HL-60 (cell line): ENCODE results near the gene POLR2I.

ENCODE experiments used
- DNase-seq, 2 experiments: peaks; one replicate each; pipeline ENCODE4 v3.0.0-alpha.2; 2010 to 2020; ENCODE audit warnings: low read depth in 1 of 2, low spot score in 1 of 2
- H3K27ac ChIP-seq: fragments of 250-450 bp; sonication (Bioruptor Pico); replicated peaks from 2 replicates; pipeline ENCODE4 v1.5.1; 2020; ENCODE audit warnings: mild to moderate bottlenecking, moderate library complexity
- H3K27me3 ChIP-seq: fragments of 250-450 bp; sonication (Bioruptor Pico); 2 replicates; pipeline ENCODE4 v1.5.1; 2021; ENCODE audit warnings: mild to moderate bottlenecking, moderate library complexity; ENCODE audit not compliant: insufficient read depth, poor library complexity, severe bottlenecking
- H3K4me3 ChIP-seq: replicated peaks from 2 replicates; pipeline ENCODE4 v1.5.1; 2011; ENCODE audit warnings: mild to moderate bottlenecking, control low read depth, low read length; ENCODE audit not compliant: insufficient read depth
- CTCF ChIP-seq: IDR thresholded peaks from one replicate; pipeline ENCODE4 v1.5.1; 2011; ENCODE audit warnings: low read length, control low read depth, inconsistent platforms; ENCODE audit not compliant: insufficient read depth
- GABPA ChIP-seq: IDR thresholded peaks from 2 replicates; pipeline ENCODE4 v1.6.1; 2012; ENCODE audit warnings: low read depth
- POLR2AphosphoS5 ChIP-seq: IDR thresholded peaks from 2 replicates; pipeline ENCODE4 v1.6.1; 2012; ENCODE audit warnings: low read depth
- REST ChIP-seq: IDR thresholded peaks from 2 replicates; pipeline ENCODE4 v1.6.1; 2012; ENCODE audit warnings: low read depth; ENCODE audit not compliant: insufficient replicate concordance
- SPI1 ChIP-seq: IDR thresholded peaks from 2 replicates; pipeline ENCODE4 v1.6.1; 2012; ENCODE audit warnings: low read depth, mild to moderate bottlenecking, borderline replicate concordance

Gene POLR2I

GRCh38 chr19:36084231-36085009, 30.3 kb downstream of the POLR2I start:
- no peak overlapping the region for H3K4me3 ChIP-seq
- TF ChIP-seq REST (no peak), SPI1 (no peak), CTCF (no peak), GABPA (no peak), POLR2AphosphoS5 (no peak)
- H3K27me3 ChIP-seq: no peaks in the 10 kb centered on the region
- no peak for DNase-seq
- H3K27ac ChIP-seq: no peak overlapping the region

- Histone ChIP-seq H3K27ac (no peak overlapping the region), H3K27me3 (no peaks in the 10 kb centered on the region), H3K4me3 (no peak overlapping the region)
- no peak for TF ChIP-seq GABPA
- no peak for TF ChIP-seq SPI1
- TF ChIP-seq CTCF: no peak
- TF ChIP-seq REST: no peak
- no peak for TF ChIP-seq POLR2AphosphoS5
- no peak for DNase-seq
These were observed 31.8 kb downstream of the POLR2I start for GRCh38 chr19:36082916-36083315.

- DNase-seq: no peak
- H3K27ac ChIP-seq: no peak overlapping the region
- H3K4me3 ChIP-seq: no peak overlapping the region
- no peaks in the 10 kb centered on the region for H3K27me3 ChIP-seq
- TF ChIP-seq CTCF: no peak
- no peak for TF ChIP-seq GABPA
- TF ChIP-seq POLR2AphosphoS5: no peak
- no peak for TF ChIP-seq SPI1
- TF ChIP-seq REST: no peak
These were observed 32.8 kb downstream of the POLR2I start for GRCh38 chr19:36081894-36082293.
